Hepatocyte (in vitro differentiated cells): ENCODE results near the gene DCDC2B.

ENCODE experiments used
- EZH2 ChIP-seq: fragments of 200-600 bp; sonication (generic); IDR thresholded peaks from 2 replicates; pipeline ENCODE4 v1.6.1; 2016; ENCODE audit warnings: antibody characterized with exemption, mild to moderate bottlenecking, borderline replicate concordance
- EZH2phosphoT487 ChIP-seq: fragments of 200-600 bp; sonication (generic); IDR thresholded peaks from one replicate; pipeline ENCODE4 v1.6.1; 2018; ENCODE audit warnings: antibody characterized with exemption, mild to moderate bottlenecking, low read depth, moderate library complexity; ENCODE audit not compliant: unreplicated experiment, severe bottlenecking
- TF ChIP-seq, protein P1 (sequence below): fragments of 200-600 bp; sonication (generic); IDR thresholded peaks from 2 replicates; pipeline ENCODE4 v1.5.1; 2016; ENCODE audit warnings: antibody characterized with exemption, mild to moderate bottlenecking; ENCODE audit not compliant: poor library complexity

- TF ChIP-seq EZH2phosphoT487 (no peak), EZH2 (no peak)
- TF ChIP-seq, protein P1, sequence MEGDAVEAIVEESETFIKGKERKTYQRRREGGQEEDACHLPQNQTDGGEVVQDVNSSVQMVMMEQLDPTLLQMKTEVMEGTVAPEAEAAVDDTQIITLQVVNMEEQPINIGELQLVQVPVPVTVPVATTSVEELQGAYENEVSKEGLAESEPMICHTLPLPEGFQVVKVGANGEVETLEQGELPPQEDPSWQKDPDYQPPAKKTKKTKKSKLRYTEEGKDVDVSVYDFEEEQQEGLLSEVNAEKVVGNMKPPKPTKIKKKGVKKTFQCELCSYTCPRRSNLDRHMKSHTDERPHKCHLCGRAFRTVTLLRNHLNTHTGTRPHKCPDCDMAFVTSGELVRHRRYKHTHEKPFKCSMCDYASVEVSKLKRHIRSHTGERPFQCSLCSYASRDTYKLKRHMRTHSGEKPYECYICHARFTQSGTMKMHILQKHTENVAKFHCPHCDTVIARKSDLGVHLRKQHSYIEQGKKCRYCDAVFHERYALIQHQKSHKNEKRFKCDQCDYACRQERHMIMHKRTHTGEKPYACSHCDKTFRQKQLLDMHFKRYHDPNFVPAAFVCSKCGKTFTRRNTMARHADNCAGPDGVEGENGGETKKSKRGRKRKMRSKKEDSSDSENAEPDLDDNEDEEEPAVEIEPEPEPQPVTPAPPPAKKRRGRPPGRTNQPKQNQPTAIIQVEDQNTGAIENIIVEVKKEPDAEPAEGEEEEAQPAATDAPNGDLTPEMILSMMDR, result no peak
These were observed 28.5 kb upstream of the DCDC2B start for GRCh38 chr1:32180186-32181060.
